ENCODE measurements around the gene SLC25A28.

The SLC25A28 gene

GRCh38 chr10:99619851-99620710, at the start of gene SLC25A28:
SLC25A28 (minus strand) TSS chr10:99620439; CDS start chr10:99620335, 104 bp downstream.
- Mint-ChIP-seq H3K4me1 (ENCODE audit: low read depth) (peaks cover 51% of the 10 kb centered on the region), H3K36me3 (peaks cover 10% of the 10 kb centered on the region), H3K4me3 (peak within 1 kb of the TSS; percentile 91), H3K9me3 (ENCODE audit: low read depth) (no peaks in the 10 kb centered on the region), H3K27ac (peak within 1 kb of the TSS; percentile 95), H3K27me3 (no peaks in the 10 kb centered on the region)

DNA sequence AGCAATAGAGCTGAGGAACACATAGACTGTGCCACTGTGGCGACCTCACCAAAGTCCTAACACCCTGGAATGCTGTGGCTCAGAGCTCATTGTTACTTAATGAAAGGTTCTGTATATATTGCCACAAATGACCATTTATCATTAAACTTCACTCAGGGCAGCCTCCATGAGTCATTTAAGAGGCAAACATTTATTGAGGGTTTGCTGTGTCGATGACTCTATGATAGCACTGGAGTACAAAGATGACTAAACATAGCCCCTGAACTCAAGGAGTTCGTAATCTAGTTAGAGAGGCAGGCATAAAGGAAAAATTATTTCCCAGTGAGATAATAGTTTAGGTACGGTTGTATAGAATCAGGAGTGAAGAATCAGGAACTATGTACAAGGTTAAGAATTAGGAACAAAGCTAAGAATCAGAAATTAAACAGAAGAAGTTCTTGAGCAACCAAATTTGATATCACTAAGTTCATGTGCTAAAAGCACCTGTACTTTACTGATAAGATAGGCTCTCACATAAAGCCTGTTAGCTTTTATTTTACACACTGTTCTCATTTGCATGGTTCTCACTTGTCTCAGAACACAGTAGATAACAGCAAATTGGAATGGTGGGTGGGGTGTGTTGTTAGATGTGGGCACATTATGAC, 47.0 kb upstream of the SLC25A28 start:
- Mint-ChIP-seq H3K4me3 (no peak overlapping the region), H3K36me3 (peaks cover 4% of the 10 kb centered on the region), H3K27me3 (no peaks in the 10 kb centered on the region), H3K27ac (no peak overlapping the region), H3K4me1 (ENCODE audit: low read depth) (peaks cover 2% of the 10 kb centered on the region), H3K9me3 (ENCODE audit: low read depth) (no peaks in the 10 kb centered on the region)

GRCh38 chr10:99665304-99665703, 45.1 kb upstream of the SLC25A28 start:
- H3K4me3 Mint-ChIP-seq = no peak overlapping the region
- peaks cover 4% of the 10 kb centered on the region for H3K36me3 Mint-ChIP-seq
- no peaks in the 10 kb centered on the region for H3K9me3 Mint-ChIP-seq (ENCODE audit: low read depth)
- H3K27ac Mint-ChIP-seq = no peak overlapping the region
- H3K27me3 Mint-ChIP-seq = no peaks in the 10 kb centered on the region
- H3K4me1 Mint-ChIP-seq (ENCODE audit: low read depth) = peaks cover 10% of the 10 kb centered on the region

GRCh38 chr10:99661377-99661763, 41.1 kb upstream of the SLC25A28 start:
- Mint-ChIP-seq H3K27ac (no peak overlapping the region), H3K36me3 (peaks cover 2% of the 10 kb centered on the region), H3K27me3 (peaks cover under 1% of the 10 kb centered on the region), H3K4me3 (peak overlapping the region; percentile 9), H3K9me3 (ENCODE audit: low read depth) (no peaks in the 10 kb centered on the region), H3K4me1 (ENCODE audit: low read depth) (peaks cover 29% of the 10 kb centered on the region)

DNA sequence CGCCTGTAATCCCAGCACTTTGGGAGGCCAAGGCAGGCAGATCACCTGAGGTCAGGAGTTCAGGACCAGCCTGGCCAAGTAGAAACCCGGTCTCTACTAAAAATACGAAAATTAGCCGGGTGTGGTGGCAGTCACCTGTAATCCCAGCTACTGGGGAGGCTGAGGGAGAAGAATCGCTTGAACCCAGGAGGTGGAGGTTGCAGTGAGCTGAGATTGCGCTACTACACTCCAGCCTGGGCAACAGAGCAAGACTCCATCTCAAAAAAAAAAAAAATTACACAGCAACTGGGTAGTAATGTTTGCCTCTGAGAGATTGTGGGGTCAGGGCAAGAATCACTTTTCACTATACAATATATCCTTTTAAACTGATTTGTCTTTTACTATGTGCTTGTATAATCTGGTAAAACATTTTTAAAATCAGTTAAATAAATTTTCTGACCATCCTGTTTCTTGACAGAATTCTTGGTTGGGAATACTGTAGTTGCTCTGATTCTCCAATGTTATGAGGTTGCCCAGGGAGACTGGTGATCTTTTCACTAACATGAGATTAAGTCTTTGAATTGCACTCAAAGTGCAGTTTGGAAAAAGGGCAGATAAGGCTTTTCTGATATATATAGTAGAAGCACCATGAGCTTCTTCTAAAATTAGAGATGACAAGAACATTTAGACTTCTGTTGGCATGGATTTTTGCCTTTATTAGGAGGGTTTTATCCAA, 40.6 kb upstream of the SLC25A28 start:
- H3K9me3 Mint-ChIP-seq (ENCODE audit: low read depth) = no peaks in the 10 kb centered on the region
- peaks cover 29% of the 10 kb centered on the region for H3K4me1 Mint-ChIP-seq (ENCODE audit: low read depth)
- H3K27me3 Mint-ChIP-seq = peaks cover 4% of the 10 kb centered on the region
- H3K4me3 Mint-ChIP-seq = peak overlapping the region; percentile 98
- no peak overlapping the region for H3K27ac Mint-ChIP-seq
- H3K36me3 Mint-ChIP-seq = peaks cover 2% of the 10 kb centered on the region

DNA sequence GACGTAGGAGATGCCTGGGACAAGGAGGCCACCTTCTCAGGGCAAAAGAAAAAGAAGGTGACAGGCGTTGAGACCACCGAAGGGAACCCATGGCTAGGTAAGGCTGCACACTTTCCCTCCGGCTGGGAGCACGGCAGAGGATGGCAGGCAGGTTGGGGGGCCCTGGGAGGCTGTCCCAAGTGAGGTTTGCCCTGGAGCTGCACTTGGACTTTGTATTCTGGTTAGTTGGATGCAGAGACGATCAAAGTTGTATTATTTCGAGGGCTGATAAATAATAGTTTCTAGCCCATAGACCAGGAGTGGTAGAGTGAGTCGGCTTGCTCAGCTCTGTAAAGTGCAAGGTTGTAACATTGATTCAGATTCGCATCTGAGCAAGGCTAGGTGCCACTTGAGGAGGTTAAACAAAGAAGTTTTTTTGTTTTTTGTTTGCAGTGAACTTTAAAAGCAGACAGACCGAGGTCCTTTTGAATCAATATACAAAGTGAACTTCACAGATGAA, 39.7 kb upstream of the SLC25A28 start:
- H3K4me1 Mint-ChIP-seq (ENCODE audit: low read depth) = peaks cover 29% of the 10 kb centered on the region
- no peaks in the 10 kb centered on the region for H3K36me3 Mint-ChIP-seq
- H3K27me3 Mint-ChIP-seq = peaks cover 7% of the 10 kb centered on the region
- peak overlapping the region; percentile 29 for H3K27ac Mint-ChIP-seq
- H3K9me3 Mint-ChIP-seq (ENCODE audit: low read depth) = no peaks in the 10 kb centered on the region
- peak overlapping the region; percentile 98 for H3K4me3 Mint-ChIP-seq

GRCh38 chr10:99659031-99659867, 39.0 kb upstream of the SLC25A28 start, which contains the start of gene ENTPD7:
ENTPD7 (plus strand) TSS chr10:99659509; CDS start chr10:99659957, 448 bp downstream.
- Mint-ChIP-seq H3K4me3 (peak within 1 kb of the TSS; percentile 98), H3K36me3 (no peaks in the 10 kb centered on the region), H3K27me3 (peaks cover 7% of the 10 kb centered on the region), H3K4me1 (ENCODE audit: low read depth) (peaks cover 29% of the 10 kb centered on the region), H3K9me3 (ENCODE audit: low read depth) (no peaks in the 10 kb centered on the region), H3K27ac (peak within 1 kb of the TSS; percentile 87)

GRCh38 chr10:99658622-99659030, 38.4 kb upstream of the SLC25A28 start:
- peaks cover 7% of the 10 kb centered on the region for H3K27me3 Mint-ChIP-seq
- peaks cover 29% of the 10 kb centered on the region for H3K4me1 Mint-ChIP-seq (ENCODE audit: low read depth)
- no peaks in the 10 kb centered on the region for H3K9me3 Mint-ChIP-seq (ENCODE audit: low read depth)
- H3K36me3 Mint-ChIP-seq = peaks cover under 1% of the 10 kb centered on the region
- H3K4me3 Mint-ChIP-seq = peak overlapping the region; percentile 98
- H3K27ac Mint-ChIP-seq = peak overlapping the region; percentile 87

DNA sequence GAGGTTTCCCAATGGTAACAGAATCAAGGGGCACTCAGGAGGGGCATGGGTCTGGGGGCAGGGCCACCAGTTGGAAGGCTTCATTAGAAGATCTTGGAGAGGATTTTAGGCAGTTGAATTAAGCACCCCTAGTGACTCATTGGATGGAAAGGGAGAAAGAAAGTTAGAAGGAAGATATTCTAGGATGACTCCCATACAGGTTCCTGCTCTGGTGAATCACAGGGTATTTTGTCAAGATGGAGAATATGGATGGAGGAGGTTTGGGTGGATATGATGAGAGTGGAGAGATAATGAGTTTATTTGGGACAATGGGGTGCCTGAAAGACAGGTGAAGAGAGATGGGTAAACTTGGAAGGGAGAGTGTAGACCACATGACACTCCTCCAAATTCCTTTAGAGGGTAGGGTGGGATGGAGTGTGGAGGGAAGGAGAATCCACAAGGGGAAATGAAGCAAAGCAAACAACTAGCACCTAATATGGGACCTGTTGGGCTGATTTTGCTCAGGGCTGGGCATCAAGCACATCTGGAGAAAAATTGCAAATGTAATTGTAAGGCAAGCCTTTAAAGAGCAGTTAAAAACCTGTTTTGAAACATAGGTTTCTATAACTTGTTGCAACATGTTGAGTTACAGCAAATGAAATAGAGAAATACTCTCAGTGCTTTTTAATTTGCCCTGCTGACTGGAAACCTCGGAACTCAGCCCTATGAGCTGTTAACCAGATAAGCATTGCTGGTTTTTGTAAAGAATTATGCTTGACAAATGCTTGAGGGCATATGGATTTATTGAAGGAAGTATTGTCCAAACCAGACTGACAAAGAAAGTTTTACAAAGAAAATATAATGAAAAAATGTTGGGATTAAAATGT, 36.2 kb upstream of the SLC25A28 start:
- peaks cover 3% of the 10 kb centered on the region for H3K36me3 Mint-ChIP-seq
- H3K9me3 Mint-ChIP-seq (ENCODE audit: low read depth) = no peaks in the 10 kb centered on the region
- H3K27ac Mint-ChIP-seq = no peak overlapping the region
- no peak overlapping the region for H3K4me3 Mint-ChIP-seq
- peaks cover 15% of the 10 kb centered on the region for H3K27me3 Mint-ChIP-seq
- H3K4me1 Mint-ChIP-seq (ENCODE audit: low read depth) = peaks cover 24% of the 10 kb centered on the region

- H3K27me3 Mint-ChIP-seq = peaks cover 21% of the 10 kb centered on the region
- no peaks in the 10 kb centered on the region for H3K9me3 Mint-ChIP-seq (ENCODE audit: low read depth)
- peaks cover 13% of the 10 kb centered on the region for H3K4me1 Mint-ChIP-seq (ENCODE audit: low read depth)
- no peak overlapping the region for H3K4me3 Mint-ChIP-seq
- H3K36me3 Mint-ChIP-seq = peaks cover 4% of the 10 kb centered on the region
- no peak overlapping the region for H3K27ac Mint-ChIP-seq
These were observed 34.3 kb upstream of the SLC25A28 start for GRCh38 chr10:99654390-99655175.

- Mint-ChIP-seq H3K4me1 (ENCODE audit: low read depth) (no peaks in the 10 kb centered on the region), H3K36me3 (peaks cover 4% of the 10 kb centered on the region), H3K27ac (no peak overlapping the region), H3K4me3 (no peak overlapping the region), H3K27me3 (peaks cover 21% of the 10 kb centered on the region), H3K9me3 (ENCODE audit: low read depth) (no peaks in the 10 kb centered on the region)
These were observed 32.7 kb upstream of the SLC25A28 start for GRCh38 chr10:99652800-99653390.

DNA sequence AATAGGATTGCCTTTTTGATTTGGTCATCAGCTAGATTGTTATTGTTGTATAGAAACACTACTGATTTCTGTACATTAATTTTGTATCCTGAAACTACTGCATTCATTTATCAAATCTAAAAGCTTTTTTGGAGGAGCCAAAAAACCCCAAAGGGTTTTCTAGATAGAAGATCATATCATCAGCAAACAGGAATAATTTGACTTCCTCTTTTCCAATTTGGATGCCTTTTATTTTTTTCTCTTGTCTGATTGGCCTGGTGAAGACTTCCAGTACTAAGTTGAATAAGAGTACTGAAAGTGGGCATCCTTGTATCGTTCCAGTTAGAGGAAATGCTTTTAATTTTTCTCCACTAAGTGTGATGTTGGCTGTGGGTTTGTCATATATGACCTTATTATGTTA, 28.5 kb upstream of the SLC25A28 start:
- Mint-ChIP-seq H3K4me1 (ENCODE audit: low read depth) (no peaks in the 10 kb centered on the region), H3K27me3 (peaks cover 25% of the 10 kb centered on the region), H3K9me3 (ENCODE audit: low read depth) (peaks cover 5% of the 10 kb centered on the region), H3K27ac (no peak overlapping the region), H3K36me3 (peaks cover 10% of the 10 kb centered on the region), H3K4me3 (no peak overlapping the region)

Data from activated naive CD8-positive, alpha-beta T cell (primary cell).